GM23338 (cell line): Measurements from ENCODE around the gene ADI1. TPM values are rescaled to one million over a fixed set of nuclear protein-coding genes. Genes with fewer than 3 reads are reported as not detected.
A peak's percentile ranks its signal among the peaks of the same experiment; 100 is the strongest.
"Not testable (repeated sequence)": the region's sequence is repeated elsewhere in the genome, so short reads cannot be mapped to it uniquely, and the experiment has no call there.

Source experiments
- ATAC-seq: fragments of 200-7000 bp; cut with Tn5 transposase; 3 replicates; pipeline ENCODE4 v1.9.1; 2020
- DNase-seq: peaks from one replicate; pipeline ENCODE4 v3.0.0-alpha.2; 2015; ENCODE audit warnings: low spot score
- H2AFZ ChIP-seq: fragments of 200-600 bp; sonication (generic); 2 replicates; pipeline ENCODE4 v1.8.0; 2016; ENCODE audit warnings: antibody characterized with exemption, mild to moderate bottlenecking, moderate library complexity
- H3F3A ChIP-seq: fragments of 200-600 bp; sonication (generic); replicated peaks from 2 replicates; pipeline ENCODE4 v1.8.0; 2017; ENCODE audit warnings: antibody characterized with exemption, mixed run types, low read depth
- H3K27ac ChIP-seq: fragments of 200-600 bp; sonication (generic); 2 replicates; pipeline ENCODE4 v1.6.1; 2016; ENCODE audit warnings: low read depth
- H3K27me3 ChIP-seq: fragments of 200-600 bp; sonication (generic); 2 replicates; pipeline ENCODE4 v1.8.0; 2016; ENCODE audit warnings: mild to moderate bottlenecking, mixed run types, moderate library complexity; ENCODE audit not compliant: insufficient read depth
- H3K36me3 ChIP-seq: fragments of 200-600 bp; sonication (generic); 2 replicates; pipeline ENCODE4 v1.8.0; 2016; ENCODE audit warnings: mild to moderate bottlenecking; ENCODE audit not compliant: insufficient read depth
- H3K4me1 ChIP-seq: fragments of 200-600 bp; sonication (generic); 2 replicates; pipeline ENCODE4 v1.8.0; 2016; ENCODE audit warnings: mild to moderate bottlenecking, moderate library complexity; ENCODE audit not compliant: insufficient read depth
- H3K4me2 ChIP-seq: fragments of 200-600 bp; sonication (generic); 2 replicates; pipeline ENCODE4 v1.7.1; 2017; ENCODE audit warnings: mixed run types
- H3K4me3 ChIP-seq: fragments of 200-600 bp; sonication (generic); 2 replicates; pipeline ENCODE4 v1.6.1; 2016; ENCODE audit warnings: mixed run types
- H3K79me2 ChIP-seq: fragments of 200-600 bp; sonication (generic); replicated peaks from 2 replicates; pipeline ENCODE4 v1.8.0; 2017; ENCODE audit warnings: mild to moderate bottlenecking; ENCODE audit not compliant: insufficient read depth
- H3K9me2 ChIP-seq: fragments of 200-600 bp; sonication (generic); 2 replicates; pipeline ENCODE4 v1.8.0; 2017; ENCODE audit not compliant: insufficient read depth
- H4K20me1 ChIP-seq: fragments of 200-600 bp; sonication (generic); replicated peaks from 2 replicates; pipeline ENCODE4 v1.8.0; 2017; ENCODE audit warnings: mild to moderate bottlenecking; ENCODE audit not compliant: insufficient read depth
- H3K27ac Mint-ChIP-seq: 2 replicates; pipeline ENCODE4 v1.8.0; 2020; ENCODE audit warnings: inconsistent platforms, mild to moderate bottlenecking, moderate library complexity, mixed read lengths
- H3K27me3 Mint-ChIP-seq: 3 replicates; pipeline ENCODE4 v1.8.0; 2022; ENCODE audit warnings: low read depth, mild to moderate bottlenecking, moderate library complexity, mixed read lengths, inconsistent platforms; ENCODE audit not compliant: insufficient read depth, poor library complexity
- H3K36me3 Mint-ChIP-seq: 3 replicates; pipeline ENCODE4 v1.8.0; 2021; ENCODE audit warnings: low read depth, mild to moderate bottlenecking, inconsistent platforms, moderate library complexity, mixed read lengths
- H3K4me1 Mint-ChIP-seq: 3 replicates; pipeline ENCODE4 v1.8.0; 2020; ENCODE audit warnings: mild to moderate bottlenecking, inconsistent platforms, mixed read lengths
- H3K4me3 Mint-ChIP-seq: 3 replicates; pipeline ENCODE4 v1.8.0; 2021; ENCODE audit warnings: moderate library complexity, mild to moderate bottlenecking, inconsistent platforms, mixed read lengths
- H3K9me3 Mint-ChIP-seq: 3 replicates; pipeline ENCODE4 v1.8.0; 2020; ENCODE audit warnings: moderate library complexity, mild to moderate bottlenecking, inconsistent platforms, mixed read lengths
- EZH2 ChIP-seq: fragments of 200-600 bp; sonication (generic); IDR thresholded peaks from one replicate; pipeline ENCODE4 v1.8.0; 2017; ENCODE audit warnings: antibody characterized with exemption, mild to moderate bottlenecking, low read depth; ENCODE audit not compliant: unreplicated experiment
- EZH2phosphoT487 ChIP-seq: fragments of 200-600 bp; sonication (generic); IDR thresholded peaks from one replicate; pipeline ENCODE4 v1.8.1; 2018; ENCODE audit warnings: antibody characterized with exemption; ENCODE audit not compliant: unreplicated experiment
- JUNB ChIP-seq: IDR thresholded peaks from one replicate; pipeline ENCODE4 v1.6.1; 2016; ENCODE audit warnings: antibody characterized with exemption; ENCODE audit not compliant: unreplicated experiment
- NANOG ChIP-seq: IDR thresholded peaks from 2 replicates; pipeline ENCODE4 v1.6.1; 2016; ENCODE audit warnings: antibody characterized with exemption, borderline replicate concordance
- ZNF114 ChIP-seq: fragments of 250-450 bp; sonication (Bioruptor Pico); IDR thresholded peaks from 2 replicates; pipeline ENCODE4 v1.5.0; 2020; ENCODE audit warnings: mild to moderate bottlenecking, moderate library complexity
- polyA plus RNA-seq: library from polyadenylated mRNA; unstranded; fragments of >200 nt; fragmentation: Nextera tagmentation; extraction: Ambion mirVana; gene quantifications from 2 replicates; pipeline ENCODE4 v1.2.1, GENCODE V29; 2016
- total RNA-seq: library from RNA; depleted of rRNA; stranded (reverse); fragments of >200 nt; shearing (Covaris generic); gene quantifications from 2 replicates; pipeline ENCODE4 v1.2.3, GENCODE V29; 2014
- TF ChIP-seq, protein P1 (sequence below), 2 experiments: fragments of 200-600 bp in 1 of 2; sonication (generic) in 1 of 2; conservative IDR thresholded peaks; 2 replicates each; pipeline versions ENCODE4 v1.5.1 to v1.6.1; 2016 to 2017; ENCODE audit warnings: antibody characterized with exemption in 2 of 2, low read depth in 2 of 2, mild to moderate bottlenecking in 2 of 2, moderate library complexity in 1 of 2
- TF ChIP-seq, protein P2 (sequence below): IDR thresholded peaks from 2 replicates; pipeline ENCODE4 v1.6.1; 2016; ENCODE audit warnings: antibody characterized with exemption

The ADI1 gene
- total and polyA plus RNA-seq, 2 experiments from 2014 or later = 16.3 to 31.9 TPM

DNA sequence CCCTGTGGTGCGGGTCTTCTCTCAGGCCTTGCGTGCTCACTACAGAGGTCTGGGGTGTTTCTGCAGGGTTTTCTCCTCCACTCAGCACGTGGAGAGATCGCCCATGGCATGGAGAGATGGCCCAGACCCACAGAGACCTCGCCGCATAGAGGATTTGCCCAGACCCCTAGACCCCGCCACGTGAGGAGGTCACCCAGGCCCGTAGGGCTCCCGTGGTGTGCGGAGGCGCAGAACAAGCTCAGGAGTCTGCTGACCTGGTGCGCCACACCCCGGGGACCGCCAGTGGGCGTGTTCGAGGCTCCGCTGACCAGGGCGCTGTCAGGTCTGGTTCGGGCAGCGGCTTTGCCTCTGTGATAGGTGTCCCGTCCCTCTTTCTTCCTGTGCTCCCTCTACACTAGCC is 64.5 kb downstream of the ADI1 start:
- no peak for DNase-seq
- Histone ChIP-seq H3K4me1 (no peaks in the 10 kb centered on the region), H2AFZ (no peak overlapping the region), H3K79me2 (no peaks in the 10 kb centered on the region), H4K20me1 (no peaks in the 10 kb centered on the region), H3K4me2 (no peak overlapping the region), H3K9me2 (no peaks in the 10 kb centered on the region), H3K27me3 (no peaks in the 10 kb centered on the region), H3K4me3 (no peak overlapping the region), H3K36me3 (0 out of 2 replicates have a peak, but pooled peaks cover 5% of the 10 kb centered on the region), H3F3A (no peaks in the 10 kb centered on the region), H3K27ac (no peak overlapping the region)
- H3K27me3 Mint-ChIP-seq = peaks cover 5% of the 10 kb centered on the region
- ATAC-seq = peak; percentile 13; the same call in 1 of the 3 replicates
- peaks cover 18% of the 10 kb centered on the region for H3K36me3 Mint-ChIP-seq
- no peak overlapping the region for H3K27ac Mint-ChIP-seq
- TF ChIP-seq, protein P1, sequence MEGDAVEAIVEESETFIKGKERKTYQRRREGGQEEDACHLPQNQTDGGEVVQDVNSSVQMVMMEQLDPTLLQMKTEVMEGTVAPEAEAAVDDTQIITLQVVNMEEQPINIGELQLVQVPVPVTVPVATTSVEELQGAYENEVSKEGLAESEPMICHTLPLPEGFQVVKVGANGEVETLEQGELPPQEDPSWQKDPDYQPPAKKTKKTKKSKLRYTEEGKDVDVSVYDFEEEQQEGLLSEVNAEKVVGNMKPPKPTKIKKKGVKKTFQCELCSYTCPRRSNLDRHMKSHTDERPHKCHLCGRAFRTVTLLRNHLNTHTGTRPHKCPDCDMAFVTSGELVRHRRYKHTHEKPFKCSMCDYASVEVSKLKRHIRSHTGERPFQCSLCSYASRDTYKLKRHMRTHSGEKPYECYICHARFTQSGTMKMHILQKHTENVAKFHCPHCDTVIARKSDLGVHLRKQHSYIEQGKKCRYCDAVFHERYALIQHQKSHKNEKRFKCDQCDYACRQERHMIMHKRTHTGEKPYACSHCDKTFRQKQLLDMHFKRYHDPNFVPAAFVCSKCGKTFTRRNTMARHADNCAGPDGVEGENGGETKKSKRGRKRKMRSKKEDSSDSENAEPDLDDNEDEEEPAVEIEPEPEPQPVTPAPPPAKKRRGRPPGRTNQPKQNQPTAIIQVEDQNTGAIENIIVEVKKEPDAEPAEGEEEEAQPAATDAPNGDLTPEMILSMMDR (conservative IDR thresholded peaks at IDR 0.05; ENCODE audit: low read depth in 2 of 2) = peak in 1 of 2 experiments; percentile 26; a peak in 1 of 4 replicates
- TF ChIP-seq, protein P2, sequence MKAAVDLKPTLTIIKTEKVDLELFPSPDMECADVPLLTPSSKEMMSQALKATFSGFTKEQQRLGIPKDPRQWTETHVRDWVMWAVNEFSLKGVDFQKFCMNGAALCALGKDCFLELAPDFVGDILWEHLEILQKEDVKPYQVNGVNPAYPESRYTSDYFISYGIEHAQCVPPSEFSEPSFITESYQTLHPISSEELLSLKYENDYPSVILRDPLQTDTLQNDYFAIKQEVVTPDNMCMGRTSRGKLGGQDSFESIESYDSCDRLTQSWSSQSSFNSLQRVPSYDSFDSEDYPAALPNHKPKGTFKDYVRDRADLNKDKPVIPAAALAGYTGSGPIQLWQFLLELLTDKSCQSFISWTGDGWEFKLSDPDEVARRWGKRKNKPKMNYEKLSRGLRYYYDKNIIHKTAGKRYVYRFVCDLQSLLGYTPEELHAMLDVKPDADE = no peak
- peaks cover 8% of the 10 kb centered on the region for H3K4me1 Mint-ChIP-seq
- no peak overlapping the region for H3K4me3 Mint-ChIP-seq
- no peaks in the 10 kb centered on the region; the same call in 2 of the 3 replicates for H3K9me3 Mint-ChIP-seq

DNA sequence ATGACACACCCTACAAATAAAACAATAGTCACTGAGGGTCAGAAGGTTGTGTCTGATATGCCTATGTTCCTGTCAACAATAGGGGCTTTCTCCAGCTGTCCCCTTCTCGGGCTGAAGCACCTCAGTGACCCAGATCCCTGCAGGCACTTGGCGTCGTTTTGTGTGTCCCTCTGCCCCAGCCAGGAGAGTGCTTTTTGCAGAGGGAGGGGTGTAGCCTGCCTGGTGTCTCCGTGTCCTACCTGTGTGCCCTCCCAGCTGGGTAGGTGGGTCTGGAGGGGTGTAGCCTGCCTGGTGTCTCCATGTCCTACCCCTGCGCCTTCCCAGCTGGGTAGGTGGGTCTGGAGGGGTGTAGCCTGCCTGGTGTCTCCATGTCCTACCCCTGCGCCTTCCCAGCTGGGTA is 65.3 kb downstream of the ADI1 start:
- H3K27me3 Mint-ChIP-seq, H3F3A ChIP-seq, H3K36me3 ChIP-seq, H3K4me3 Mint-ChIP-seq, ATAC-seq, H3K4me2 ChIP-seq, H2AFZ ChIP-seq, H3K4me1 Mint-ChIP-seq, H3K79me2 ChIP-seq, H3K27me3 ChIP-seq, H3K4me3 ChIP-seq, DNase-seq, H3K9me3 Mint-ChIP-seq, H3K27ac ChIP-seq, H3K9me2 ChIP-seq, H3K4me1 ChIP-seq, H3K27ac Mint-ChIP-seq, H4K20me1 ChIP-seq: not testable (repeated sequence)
- peaks cover 22% of the 10 kb centered on the region for H3K36me3 Mint-ChIP-seq

DNA sequence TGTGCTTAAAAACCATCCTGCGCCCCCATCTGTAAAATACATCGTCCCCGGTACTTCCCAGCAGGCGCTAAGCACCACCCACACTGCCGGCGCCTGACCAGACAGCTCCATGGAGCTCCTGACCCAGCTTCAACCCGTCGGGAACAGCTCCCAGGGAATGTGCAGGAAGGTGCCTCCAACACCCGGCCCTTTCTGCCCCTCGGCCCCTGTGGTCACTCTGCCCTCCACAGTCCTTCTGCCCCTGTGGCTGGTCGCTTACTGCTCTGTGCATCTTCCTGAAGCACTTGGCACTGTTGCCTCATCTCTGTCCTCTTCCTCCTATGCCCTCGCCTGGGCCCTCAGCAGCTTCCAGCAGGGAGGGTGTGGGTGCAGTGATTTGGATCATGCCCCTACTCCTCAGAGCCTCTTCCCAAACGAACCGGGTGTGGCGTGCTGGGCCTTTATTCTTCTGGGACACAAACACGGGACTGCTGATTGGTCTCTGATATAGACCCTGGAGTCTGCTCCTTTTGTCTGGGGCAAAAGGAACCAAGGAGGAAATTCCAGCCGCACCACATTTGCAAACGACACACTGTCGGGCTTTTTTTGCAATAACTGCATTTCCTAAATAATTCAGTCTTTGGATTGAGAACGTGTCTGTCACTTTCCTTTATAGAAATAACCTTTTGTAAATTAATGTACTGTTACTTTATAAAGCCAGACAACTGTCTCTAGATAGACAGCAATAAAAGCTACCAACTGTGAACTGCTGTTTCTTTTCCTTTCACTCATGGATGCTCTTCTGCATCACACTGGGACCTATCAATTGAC is 65.9 kb downstream of the ADI1 start:
- Histone ChIP-seq H2AFZ (no peak overlapping the region), H3K4me1 (no peaks in the 10 kb centered on the region), H3K4me2 (no peak overlapping the region), H3K27ac (no peak overlapping the region), H3K36me3 (0 out of 2 replicates have a peak, but pooled peaks cover 5% of the 10 kb centered on the region), H3K79me2 (no peaks in the 10 kb centered on the region), H3K4me3 (no peak overlapping the region), H3F3A (no peaks in the 10 kb centered on the region), H4K20me1 (no peaks in the 10 kb centered on the region), H3K27me3 (no peaks in the 10 kb centered on the region), H3K9me2 (no peaks in the 10 kb centered on the region)
- Mint-ChIP-seq H3K27ac (no peak overlapping the region), H3K9me3 (no peaks in the 10 kb centered on the region; the same call in 2 of the 3 replicates), H3K36me3 (peaks cover 22% of the 10 kb centered on the region), H3K27me3 (peaks cover 5% of the 10 kb centered on the region), H3K4me1 (peaks cover 9% of the 10 kb centered on the region), H3K4me3 (no peak overlapping the region)
- no peak for TF ChIP-seq NANOG
- no peak for TF ChIP-seq EZH2
- no peak for TF ChIP-seq EZH2phosphoT487
- TF ChIP-seq ZNF114 (CRISPR knock-in tag) = no peak
- TF ChIP-seq JUNB = no peak
- ATAC-seq = no peak
- DNase-seq = no peak
